ENCODE data around the gene FARS2.

DNA sequence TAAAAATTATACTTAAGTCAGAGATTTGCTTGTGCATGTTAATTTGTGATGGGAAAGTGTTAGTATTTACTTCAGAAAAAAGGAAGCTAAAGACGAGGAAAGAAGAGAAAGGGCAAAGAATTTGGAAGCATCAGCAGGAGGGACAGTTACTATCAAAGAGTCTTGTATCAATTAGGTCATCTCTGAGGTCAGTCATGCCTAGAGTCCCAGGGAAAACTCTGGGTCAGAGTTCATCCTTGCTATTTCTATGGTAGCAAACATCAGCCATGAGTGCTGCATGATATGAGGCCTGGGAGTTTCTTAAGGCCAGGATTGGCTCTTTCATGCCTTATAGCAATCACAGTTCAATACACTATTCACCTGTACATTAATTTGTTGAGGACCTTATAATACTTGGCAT, 292.9 kb downstream of the FARS2 start:
- TF ChIP-seq, protein P1, sequence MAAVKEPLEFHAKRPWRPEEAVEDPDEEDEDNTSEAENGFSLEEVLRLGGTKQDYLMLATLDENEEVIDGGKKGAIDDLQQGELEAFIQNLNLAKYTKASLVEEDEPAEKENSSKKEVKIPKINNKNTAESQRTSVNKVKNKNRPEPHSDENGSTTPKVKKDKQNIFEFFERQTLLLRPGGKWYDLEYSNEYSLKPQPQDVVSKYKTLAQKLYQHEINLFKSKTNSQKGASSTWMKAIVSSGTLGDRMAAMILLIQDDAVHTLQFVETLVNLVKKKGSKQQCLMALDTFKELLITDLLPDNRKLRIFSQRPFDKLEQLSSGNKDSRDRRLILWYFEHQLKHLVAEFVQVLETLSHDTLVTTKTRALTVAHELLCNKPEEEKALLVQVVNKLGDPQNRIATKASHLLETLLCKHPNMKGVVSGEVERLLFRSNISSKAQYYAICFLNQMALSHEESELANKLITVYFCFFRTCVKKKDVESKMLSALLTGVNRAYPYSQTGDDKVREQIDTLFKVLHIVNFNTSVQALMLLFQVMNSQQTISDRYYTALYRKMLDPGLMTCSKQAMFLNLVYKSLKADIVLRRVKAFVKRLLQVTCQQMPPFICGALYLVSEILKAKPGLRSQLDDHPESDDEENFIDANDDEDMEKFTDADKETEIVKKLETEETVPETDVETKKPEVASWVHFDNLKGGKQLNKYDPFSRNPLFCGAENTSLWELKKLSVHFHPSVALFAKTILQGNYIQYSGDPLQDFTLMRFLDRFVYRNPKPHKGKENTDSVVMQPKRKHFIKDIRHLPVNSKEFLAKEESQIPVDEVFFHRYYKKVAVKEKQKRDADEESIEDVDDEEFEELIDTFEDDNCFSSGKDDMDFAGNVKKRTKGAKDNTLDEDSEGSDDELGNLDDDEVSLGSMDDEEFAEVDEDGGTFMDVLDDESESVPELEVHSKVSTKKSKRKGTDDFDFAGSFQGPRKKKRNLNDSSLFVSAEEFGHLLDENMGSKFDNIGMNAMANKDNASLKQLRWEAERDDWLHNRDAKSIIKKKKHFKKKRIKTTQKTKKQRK (IDR thresholded peaks at IDR 0.05; ENCODE audit: borderline replicate concordance, low read depth, low read length) = no peak
- no peak for TF ChIP-seq POLR2AphosphoS5 (IDR thresholded peaks at IDR 0.05; ENCODE audit: control insufficient read depth, insufficient read depth, low read depth, low read length)
- TF ChIP-seq RNF2 (IDR thresholded peaks at IDR 0.05) = no peak
- TF ChIP-seq, protein P2, sequence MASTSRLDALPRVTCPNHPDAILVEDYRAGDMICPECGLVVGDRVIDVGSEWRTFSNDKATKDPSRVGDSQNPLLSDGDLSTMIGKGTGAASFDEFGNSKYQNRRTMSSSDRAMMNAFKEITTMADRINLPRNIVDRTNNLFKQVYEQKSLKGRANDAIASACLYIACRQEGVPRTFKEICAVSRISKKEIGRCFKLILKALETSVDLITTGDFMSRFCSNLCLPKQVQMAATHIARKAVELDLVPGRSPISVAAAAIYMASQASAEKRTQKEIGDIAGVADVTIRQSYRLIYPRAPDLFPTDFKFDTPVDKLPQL (IDR thresholded peaks at IDR 0.05; ENCODE audit: extremely low read depth, insufficient read length) = no peak
- TF ChIP-seq SP1 (CRISPR knock-in tag; IDR thresholded peaks at IDR 0.05) = no peak
